ENCODE measurements around the gene ST6GAL1.
"Not testable (repeated sequence)": the region's sequence is repeated elsewhere in the genome, so short reads cannot be mapped to it uniquely, and the experiment has no call there.

Gene ST6GAL1

DNA sequence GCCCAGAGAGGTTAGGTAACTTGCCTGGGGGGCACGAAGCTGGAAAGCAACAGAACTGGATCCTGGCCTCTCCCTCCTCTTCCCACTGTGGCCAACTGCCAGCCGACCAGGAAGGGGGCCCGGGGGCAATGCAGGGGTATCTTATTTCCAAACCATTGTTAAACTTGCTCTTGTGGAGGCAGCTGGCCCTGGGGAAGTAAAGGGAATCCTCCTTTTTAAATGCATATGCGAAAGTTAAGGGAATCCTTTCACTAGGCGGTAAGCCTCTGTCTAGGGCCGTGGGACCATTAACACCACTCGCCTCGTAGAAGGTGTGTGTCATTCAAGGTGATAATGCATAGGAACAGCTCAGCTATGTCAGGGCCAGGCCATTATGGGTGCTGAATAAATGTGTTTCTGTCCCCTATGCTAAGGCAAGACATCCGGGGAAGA, 68.6 kb downstream of the ST6GAL1 start:
- Histone ChIP-seq H3K9me3 (no peaks in the 10 kb centered on the region), H3K36me3 (no peaks in the 10 kb centered on the region), H3K4me1 (no peaks in the 10 kb centered on the region), H3K4me3 (ENCODE audit: low read depth, low read length) (no peak overlapping the region), H3K27me3 (no peaks in the 10 kb centered on the region)
- DNase-seq: no peak
- TF ChIP-seq, protein P1, sequence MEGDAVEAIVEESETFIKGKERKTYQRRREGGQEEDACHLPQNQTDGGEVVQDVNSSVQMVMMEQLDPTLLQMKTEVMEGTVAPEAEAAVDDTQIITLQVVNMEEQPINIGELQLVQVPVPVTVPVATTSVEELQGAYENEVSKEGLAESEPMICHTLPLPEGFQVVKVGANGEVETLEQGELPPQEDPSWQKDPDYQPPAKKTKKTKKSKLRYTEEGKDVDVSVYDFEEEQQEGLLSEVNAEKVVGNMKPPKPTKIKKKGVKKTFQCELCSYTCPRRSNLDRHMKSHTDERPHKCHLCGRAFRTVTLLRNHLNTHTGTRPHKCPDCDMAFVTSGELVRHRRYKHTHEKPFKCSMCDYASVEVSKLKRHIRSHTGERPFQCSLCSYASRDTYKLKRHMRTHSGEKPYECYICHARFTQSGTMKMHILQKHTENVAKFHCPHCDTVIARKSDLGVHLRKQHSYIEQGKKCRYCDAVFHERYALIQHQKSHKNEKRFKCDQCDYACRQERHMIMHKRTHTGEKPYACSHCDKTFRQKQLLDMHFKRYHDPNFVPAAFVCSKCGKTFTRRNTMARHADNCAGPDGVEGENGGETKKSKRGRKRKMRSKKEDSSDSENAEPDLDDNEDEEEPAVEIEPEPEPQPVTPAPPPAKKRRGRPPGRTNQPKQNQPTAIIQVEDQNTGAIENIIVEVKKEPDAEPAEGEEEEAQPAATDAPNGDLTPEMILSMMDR (IDR thresholded peaks at IDR 0.05; ENCODE audit: low read depth, low read length): no peak

DNA sequence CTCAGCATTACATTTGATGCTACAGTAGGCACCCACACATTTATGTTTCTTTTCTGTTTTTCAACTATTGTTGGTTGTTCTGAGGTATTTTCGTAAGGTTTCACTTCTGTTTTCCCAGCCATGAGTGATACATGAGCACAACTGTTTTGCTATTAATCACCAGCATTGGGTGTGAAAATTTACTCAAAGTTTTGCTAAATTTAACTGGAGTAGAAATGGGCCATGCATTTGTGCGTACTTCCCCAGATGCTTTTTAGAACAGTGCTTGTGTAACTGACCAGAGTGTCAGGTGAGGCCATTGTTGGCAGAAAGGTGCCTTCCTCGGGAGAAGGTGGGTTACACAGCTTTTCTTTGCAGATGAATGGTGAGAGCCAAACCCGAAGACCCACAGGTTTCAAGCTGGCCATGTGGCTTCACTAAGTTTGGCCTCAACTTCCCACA, 70.4 kb downstream of the ST6GAL1 start:
- Histone ChIP-seq H3K9me3 (no peaks in the 10 kb centered on the region), H3K27me3 (no peaks in the 10 kb centered on the region), H3K4me1 (no peaks in the 10 kb centered on the region), H3K4me3 (ENCODE audit: low read depth, low read length) (no peak overlapping the region), H3K36me3 (no peaks in the 10 kb centered on the region)
- no peak for DNase-seq
- TF ChIP-seq, protein P1 (IDR thresholded peaks at IDR 0.05; ENCODE audit: low read depth, low read length): no peak

DNA sequence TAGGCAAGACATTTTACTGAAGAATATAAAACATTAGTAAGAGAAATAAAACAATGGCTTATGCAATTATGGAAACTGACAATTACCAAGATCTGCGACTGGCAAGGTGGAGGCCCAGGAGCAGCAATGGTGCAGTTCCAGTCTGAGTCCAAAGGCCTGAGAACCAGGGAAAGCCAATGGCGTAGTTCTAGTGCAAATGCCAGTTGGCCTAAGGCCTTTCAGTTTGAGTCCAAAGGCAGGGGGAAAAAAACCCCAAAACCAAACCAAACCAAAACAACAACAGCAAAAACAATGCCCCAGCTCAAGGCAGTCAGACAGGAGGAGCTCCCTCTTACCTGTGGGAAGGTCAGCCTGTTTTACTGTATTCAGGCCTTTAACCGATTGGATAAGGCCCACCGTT, 72.6 kb downstream of the ST6GAL1 start:
- H3K4me1 ChIP-seq: no peaks in the 10 kb centered on the region

DNA sequence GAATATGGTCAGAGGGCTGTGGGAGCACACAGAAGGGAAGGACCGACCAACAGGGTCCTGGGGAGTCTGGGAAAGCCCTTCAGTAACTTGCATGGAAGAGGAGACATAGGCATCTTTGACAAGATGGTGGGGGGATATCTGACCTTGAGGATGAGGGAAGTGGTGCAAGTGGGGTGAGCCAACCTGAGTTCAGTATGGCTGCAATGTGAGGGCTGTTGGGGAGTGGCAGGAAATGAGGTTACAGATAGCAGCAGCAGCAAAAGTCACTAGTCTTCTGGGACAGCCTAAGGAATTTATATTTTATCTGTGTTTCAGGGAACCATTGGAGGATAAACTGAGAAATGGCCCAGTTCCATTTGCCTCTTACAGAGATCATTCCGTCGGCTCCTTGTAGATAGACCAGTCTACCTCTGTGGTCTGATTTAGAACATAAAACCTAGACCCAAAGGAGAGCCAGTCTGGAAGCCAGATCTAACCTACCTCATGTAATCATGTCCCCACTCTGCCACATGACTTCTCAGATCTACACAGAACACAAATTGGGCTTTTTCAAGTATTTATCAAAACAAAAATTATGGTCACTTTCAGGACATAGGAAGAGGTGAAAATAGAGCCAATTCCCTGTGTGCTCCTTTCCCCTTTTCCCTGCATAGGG, 75.6 kb downstream of the ST6GAL1 start:
- DNase-seq: no peak
- H3K36me3 ChIP-seq: no peaks in the 10 kb centered on the region
- H3K4me3 ChIP-seq (ENCODE audit: low read depth, low read length): no peak overlapping the region
- no peaks in the 10 kb centered on the region for H3K9me3 ChIP-seq
- H3K4me1 ChIP-seq: no peaks in the 10 kb centered on the region
- TF ChIP-seq, protein P1 (IDR thresholded peaks at IDR 0.05; ENCODE audit: low read depth, low read length): no peak
- no peaks in the 10 kb centered on the region for H3K27me3 ChIP-seq

More for the DNA sequence above, 72.6 kb downstream of the ST6GAL1 start:
- DNase-seq: no peak
- H3K27me3 ChIP-seq: no peaks in the 10 kb centered on the region
- no peak overlapping the region for H3K4me3 ChIP-seq (ENCODE audit: low read depth, low read length)
- TF ChIP-seq, protein P1 (IDR thresholded peaks at IDR 0.05; ENCODE audit: low read depth, low read length): no peak
- no peaks in the 10 kb centered on the region for H3K9me3 ChIP-seq
- H3K36me3 ChIP-seq: no peaks in the 10 kb centered on the region

DNA sequence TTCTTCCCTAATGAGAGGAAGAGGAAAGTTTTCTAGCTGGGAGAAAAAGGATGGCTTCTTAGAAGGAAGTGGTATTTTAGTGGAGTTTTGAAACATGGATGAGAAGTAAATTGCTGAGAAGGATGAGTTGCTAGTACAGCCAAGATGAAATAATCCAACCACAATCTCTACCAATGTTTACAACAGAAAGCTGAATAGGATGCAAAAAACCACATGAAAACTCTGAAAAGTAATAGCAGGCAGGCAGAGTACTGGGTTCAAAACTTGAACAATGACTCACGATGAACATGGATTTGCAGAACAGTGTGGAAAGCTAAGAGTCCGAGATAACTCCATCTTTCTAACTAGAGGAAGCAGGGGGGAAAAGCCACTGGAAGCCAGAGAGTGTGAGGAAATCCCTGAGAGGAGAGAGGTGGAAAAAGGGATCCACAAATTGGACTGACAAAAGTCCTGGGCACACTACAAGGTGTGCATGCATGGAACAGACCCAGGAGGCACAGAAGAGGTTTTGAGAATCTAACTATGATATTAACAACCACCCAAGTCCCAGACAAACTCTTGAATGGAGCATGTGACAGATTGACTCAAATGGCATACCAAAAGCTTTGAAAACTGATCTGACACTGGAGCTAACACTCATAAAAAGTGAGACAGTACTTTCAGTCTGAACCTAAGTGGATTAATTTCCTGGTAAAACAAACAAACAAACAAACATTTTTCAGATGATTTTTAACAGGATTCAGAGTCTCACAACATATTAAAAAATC, 76.7 kb downstream of the ST6GAL1 start:
- TF ChIP-seq, protein P1 (IDR thresholded peaks at IDR 0.05; ENCODE audit: low read depth, low read length): no peak
- H3K4me3 ChIP-seq (ENCODE audit: low read depth, low read length): no peak overlapping the region
- no peaks in the 10 kb centered on the region for H3K9me3 ChIP-seq
- H3K36me3 ChIP-seq: no peaks in the 10 kb centered on the region
- no peaks in the 10 kb centered on the region for H3K27me3 ChIP-seq
- no peaks in the 10 kb centered on the region for H3K4me1 ChIP-seq
- DNase-seq: no peak

DNA sequence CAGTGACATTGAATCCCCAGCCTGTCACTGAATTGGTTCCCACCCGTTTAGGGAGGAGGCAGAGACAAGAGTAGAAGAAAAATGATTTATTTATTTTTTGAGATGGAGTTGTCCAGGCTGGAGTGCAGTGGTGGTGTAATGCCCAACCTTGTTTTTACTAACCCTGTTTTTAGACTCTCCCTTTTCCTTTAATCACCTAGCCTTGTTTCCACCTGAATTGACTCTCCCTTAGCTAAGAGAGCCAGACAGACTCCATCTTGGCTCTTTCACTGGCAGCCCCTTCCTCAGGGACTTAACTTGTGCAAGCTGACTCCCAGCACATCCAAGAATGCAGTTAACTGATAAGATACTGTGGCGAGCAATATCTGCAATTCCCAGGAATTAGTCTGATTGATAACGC, 80.1 kb downstream of the ST6GAL1 start:
- H3K36me3 ChIP-seq; H3K4me1 ChIP-seq; H3K27me3 ChIP-seq; H3K9me3 ChIP-seq; H3K4me3 ChIP-seq (ENCODE audit: low read depth, low read length); DNase-seq: not testable (repeated sequence)

Data from BE2C (cell line).